ENCODE results near the gene ETV3.

DNA sequence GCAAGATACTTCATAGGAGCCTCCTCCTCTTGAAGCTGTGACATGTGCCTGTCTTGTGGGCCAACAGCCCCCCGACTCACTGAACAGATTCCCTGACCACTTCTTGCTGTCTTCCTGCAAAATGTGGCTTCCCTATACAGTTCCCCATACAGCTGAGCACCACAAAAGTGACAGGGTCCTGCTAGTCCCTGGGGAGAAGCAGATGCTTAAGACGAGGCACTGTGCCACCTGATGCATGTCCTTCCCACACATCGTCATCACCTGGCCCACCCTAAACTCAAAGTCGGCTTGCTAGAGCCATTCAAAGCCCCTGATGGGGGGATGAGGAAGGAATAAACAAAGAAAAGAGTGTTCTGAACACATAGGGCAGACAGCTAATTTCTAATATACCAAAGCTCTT, 29.2 kb upstream of the ETV3 start:
- TF ChIP-seq, protein P1, sequence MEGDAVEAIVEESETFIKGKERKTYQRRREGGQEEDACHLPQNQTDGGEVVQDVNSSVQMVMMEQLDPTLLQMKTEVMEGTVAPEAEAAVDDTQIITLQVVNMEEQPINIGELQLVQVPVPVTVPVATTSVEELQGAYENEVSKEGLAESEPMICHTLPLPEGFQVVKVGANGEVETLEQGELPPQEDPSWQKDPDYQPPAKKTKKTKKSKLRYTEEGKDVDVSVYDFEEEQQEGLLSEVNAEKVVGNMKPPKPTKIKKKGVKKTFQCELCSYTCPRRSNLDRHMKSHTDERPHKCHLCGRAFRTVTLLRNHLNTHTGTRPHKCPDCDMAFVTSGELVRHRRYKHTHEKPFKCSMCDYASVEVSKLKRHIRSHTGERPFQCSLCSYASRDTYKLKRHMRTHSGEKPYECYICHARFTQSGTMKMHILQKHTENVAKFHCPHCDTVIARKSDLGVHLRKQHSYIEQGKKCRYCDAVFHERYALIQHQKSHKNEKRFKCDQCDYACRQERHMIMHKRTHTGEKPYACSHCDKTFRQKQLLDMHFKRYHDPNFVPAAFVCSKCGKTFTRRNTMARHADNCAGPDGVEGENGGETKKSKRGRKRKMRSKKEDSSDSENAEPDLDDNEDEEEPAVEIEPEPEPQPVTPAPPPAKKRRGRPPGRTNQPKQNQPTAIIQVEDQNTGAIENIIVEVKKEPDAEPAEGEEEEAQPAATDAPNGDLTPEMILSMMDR (IDR thresholded peaks at IDR 0.05; ENCODE audit: low read depth, low read length, poor library complexity, severe bottlenecking): no peak
- no peak for TF ChIP-seq EZH2phosphoT487 (IDR thresholded peaks at IDR 0.05; ENCODE audit: borderline replicate concordance, low read length)
